Neural cell (in vitro differentiated cells): Measurements from ENCODE around the gene FHAD1. TPM values are rescaled to one million over a fixed set of nuclear protein-coding genes. Genes with fewer than 3 reads are reported as not detected.

Source experiments
- H2AFZ ChIP-seq: fragments of 200-600, 300-800 bp; sonication (generic), shearing (Covaris generic); 2 replicates; pipeline ENCODE4 v1.6.0; 2014; ENCODE audit warnings: low read depth, mild to moderate bottlenecking, antibody characterized with exemption, low read length, moderate library complexity
- H3F3A ChIP-seq: fragments of 200-600 bp; shearing (Covaris generic); 2 replicates; pipeline ENCODE4 v1.6.1; 2016; ENCODE audit warnings: mild to moderate bottlenecking, moderate library complexity, mixed read lengths, antibody characterized with exemption, low read length; ENCODE audit not compliant: insufficient read depth, poor library complexity, severe bottlenecking
- H3K27ac ChIP-seq: fragments of 200-600, 300-800 bp; sonication (generic), shearing (Covaris generic); 2 replicates; pipeline ENCODE4 v1.5.1; 2014; ENCODE audit warnings: mild to moderate bottlenecking, low read length, moderate library complexity
- H3K27me3 ChIP-seq: fragments of 300-800, 200-600 bp; sonication (generic), shearing (Covaris generic); 2 replicates; pipeline ENCODE4 v1.6.0; 2014; ENCODE audit warnings: mild to moderate bottlenecking, low read depth, low read length, moderate library complexity; ENCODE audit not compliant: insufficient read depth
- H3K36me3 ChIP-seq: fragments of 300-800, 200-600 bp; sonication (generic), shearing (Covaris generic); 2 replicates; pipeline ENCODE4 v1.5.1; 2014; ENCODE audit warnings: mild to moderate bottlenecking, antibody characterized with exemption, low read length, moderate library complexity; ENCODE audit not compliant: insufficient read depth
- H3K4me2 ChIP-seq: fragments of 300-800, 200-600 bp; sonication (generic), shearing (Covaris generic); 2 replicates; pipeline ENCODE4 v1.6.0; 2014; ENCODE audit warnings: mild to moderate bottlenecking, low read length
- H3K4me3 ChIP-seq: fragments of 300-800, 200-600 bp; sonication (generic), shearing (Covaris generic); 2 replicates; pipeline ENCODE4 v1.5.1; 2014; ENCODE audit warnings: mild to moderate bottlenecking, low read length, moderate library complexity
- H3K79me2 ChIP-seq: fragments of 200-600 bp; shearing (Covaris generic); replicated peaks from 2 replicates; pipeline ENCODE4 v1.6.0; 2014; ENCODE audit warnings: mild to moderate bottlenecking, low read length, moderate library complexity; ENCODE audit not compliant: insufficient read depth
- H3K9ac ChIP-seq: fragments of 300-800, 200-600 bp; sonication (generic), shearing (Covaris generic); 2 replicates; pipeline ENCODE4 v1.6.1; 2016; ENCODE audit warnings: mild to moderate bottlenecking, low read length, mixed read lengths
- H3K9me2 ChIP-seq: fragments of 200-600 bp; shearing (Covaris generic); 2 replicates; pipeline ENCODE4 v1.6.1; 2016; ENCODE audit warnings: mild to moderate bottlenecking, low read length, mixed read lengths; ENCODE audit not compliant: insufficient read depth
- H3K9me3 ChIP-seq: fragments of 200-600, 300-800 bp; sonication (generic), shearing (Covaris generic); 2 replicates; pipeline ENCODE4 v1.6.1; 2016; ENCODE audit warnings: mild to moderate bottlenecking, mixed run types, low read length, moderate library complexity, mixed read lengths
- H4K20me1 ChIP-seq: fragments of 200-600 bp; shearing (Covaris generic); 2 replicates; pipeline ENCODE4 v1.6.1; 2016; ENCODE audit warnings: mild to moderate bottlenecking, mixed run types; ENCODE audit not compliant: insufficient read depth
- CTCF ChIP-seq: fragments of 450-650 bp; IDR thresholded peaks from 2 replicates; pipeline ENCODE4 v1.5.1; 2014; ENCODE audit warnings: antibody characterized with exemption, mild to moderate bottlenecking, moderate library complexity; ENCODE audit not compliant: poor library complexity, severe bottlenecking
- EP300 ChIP-seq: fragments of 450-650 bp; conservative IDR thresholded peaks from 2 replicates; pipeline ENCODE4 v1.6.1; 2014; ENCODE audit warnings: antibody characterized with exemption, mild to moderate bottlenecking, moderate library complexity; ENCODE audit not compliant: poor library complexity, severe bottlenecking
- EZH2 ChIP-seq: fragments of 200-600, 300-800 bp; shearing (Covaris generic), sonication (generic); IDR thresholded peaks from 2 replicates; pipeline ENCODE4 v1.6.1; 2014; ENCODE audit warnings: antibody characterized with exemption, low read length, borderline replicate concordance, mild to moderate bottlenecking; ENCODE audit not compliant: insufficient read depth, poor library complexity, severe bottlenecking
- MXI1 ChIP-seq: fragments of 450-650 bp; conservative IDR thresholded peaks from 2 replicates; pipeline ENCODE4 v1.6.1; 2014; ENCODE audit warnings: antibody characterized with exemption, mild to moderate bottlenecking; ENCODE audit not compliant: poor library complexity, severe bottlenecking
- POLR2AphosphoS5 ChIP-seq: IDR thresholded peaks from 2 replicates; pipeline ENCODE4 v1.6.1; 2012
- RAD21 ChIP-seq: fragments of 450-650 bp; conservative IDR thresholded peaks from 2 replicates; pipeline ENCODE4 v1.6.1; 2014; ENCODE audit warnings: antibody characterized with exemption, mild to moderate bottlenecking, moderate library complexity
- REST ChIP-seq: IDR thresholded peaks from 2 replicates; pipeline ENCODE4 v1.6.1; 2012; ENCODE audit warnings: borderline replicate concordance
- SMC3 ChIP-seq: fragments of 450-650 bp; conservative IDR thresholded peaks from 2 replicates; pipeline ENCODE4 v1.6.1; 2014; ENCODE audit warnings: antibody characterized with exemption, mild to moderate bottlenecking, moderate library complexity; ENCODE audit not compliant: poor library complexity
- TAF1 ChIP-seq: IDR thresholded peaks from 2 replicates; pipeline ENCODE4 v1.6.1; 2012; ENCODE audit warnings: low read depth
- polyA plus RNA-seq: library from polyadenylated mRNA; depleted of rRNA; stranded (reverse); fragments of >200 nt; gene quantifications from 2 replicates; pipeline ENCODE4 v1.2.3, GENCODE V29; 2014

The FHAD1 gene
- polyA plus RNA-seq, 1 donor from 2014 or later = 0.46 TPM

GRCh38 chr1:15428815-15429435 is 181.9 kb downstream of the FHAD1 start:
- Histone ChIP-seq H3K9ac (no peak overlapping the region), H3F3A (no peaks in the 10 kb centered on the region), H3K27me3 (no peaks in the 10 kb centered on the region), H3K9me3 (no peaks in the 10 kb centered on the region), H2AFZ (no peak overlapping the region), H3K79me2 (no peaks in the 10 kb centered on the region), H3K36me3 (no peaks in the 10 kb centered on the region), H3K4me3 (no peak overlapping the region), H3K4me2 (no peak overlapping the region), H3K9me2 (no peaks in the 10 kb centered on the region), H3K27ac (no peak overlapping the region), H4K20me1 (no peaks in the 10 kb centered on the region)
- no peak for TF ChIP-seq POLR2AphosphoS5
- no peak for TF ChIP-seq REST
- TF ChIP-seq TAF1 = no peak
- TF ChIP-seq CTCF = no peak
- no peak for TF ChIP-seq EZH2
- TF ChIP-seq MXI1 = no peak
- no peak for TF ChIP-seq RAD21

GRCh38 chr1:15429701-15430149 is 182.7 kb downstream of the FHAD1 start:
- H3K27ac ChIP-seq = no peak overlapping the region

More at GRCh38 chr1:15429701-15430149, 182.7 kb downstream of the FHAD1 start:
- no peak overlapping the region for H3K4me2 ChIP-seq
- no peaks in the 10 kb centered on the region for H4K20me1 ChIP-seq
- no peaks in the 10 kb centered on the region for H3K9me2 ChIP-seq
- no peaks in the 10 kb centered on the region for H3F3A ChIP-seq
- no peaks in the 10 kb centered on the region for H3K9me3 ChIP-seq
- H3K27me3 ChIP-seq = no peaks in the 10 kb centered on the region
- TF ChIP-seq CTCF (no peak), REST (no peak), MXI1 (no peak), TAF1 (no peak), SMC3 (no peak), RAD21 (no peak), POLR2AphosphoS5 (no peak), EP300 (no peak), EZH2 (no peak)
- H3K36me3 ChIP-seq = no peaks in the 10 kb centered on the region
- H3K9ac ChIP-seq = no peak overlapping the region
- H3K79me2 ChIP-seq = no peaks in the 10 kb centered on the region
- no peak overlapping the region for H3K4me3 ChIP-seq
- no peak overlapping the region for H2AFZ ChIP-seq
